ENCODE measurements around the gene ZNF280C. TPM values are rescaled to one million over a fixed set of nuclear protein-coding genes. Genes with fewer than 3 reads are reported as not detected.

Gene ZNF280C
- total RNA-seq, 1 donor from 2014 or later, result 0.79 TPM

DNA sequence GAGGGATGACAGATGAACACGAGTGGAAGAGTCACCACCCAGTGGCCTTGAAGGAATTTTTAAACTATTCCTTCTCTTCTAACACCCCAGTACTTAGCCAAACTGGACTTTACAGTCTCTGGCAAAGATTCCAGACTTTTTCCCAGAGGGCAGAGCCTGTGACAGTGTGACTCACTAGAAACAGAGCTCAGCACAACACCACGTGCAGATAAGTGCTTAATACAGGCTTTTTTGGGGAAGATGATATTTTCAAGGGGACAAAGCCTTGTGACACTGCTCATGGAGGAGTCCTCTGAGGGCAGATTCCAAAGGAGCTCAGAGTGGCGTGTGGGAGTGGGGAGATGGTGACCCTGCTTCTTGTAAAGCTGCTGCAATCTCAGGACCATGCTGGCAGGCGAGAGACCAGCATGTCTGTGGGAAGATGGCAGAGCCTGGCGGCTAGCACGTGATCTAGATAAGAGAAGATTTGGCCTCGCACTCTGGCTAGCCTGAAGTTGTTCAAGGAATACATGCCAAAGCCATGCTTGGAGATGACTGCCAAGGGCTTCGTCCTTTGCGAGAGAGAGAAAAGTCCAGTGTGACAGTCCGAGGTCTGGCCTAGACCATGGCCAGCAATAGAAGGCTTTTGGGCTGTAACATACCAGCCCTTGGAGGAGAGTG is 94.5 kb downstream of the ZNF280C start:
- TF ChIP-seq, protein P1, sequence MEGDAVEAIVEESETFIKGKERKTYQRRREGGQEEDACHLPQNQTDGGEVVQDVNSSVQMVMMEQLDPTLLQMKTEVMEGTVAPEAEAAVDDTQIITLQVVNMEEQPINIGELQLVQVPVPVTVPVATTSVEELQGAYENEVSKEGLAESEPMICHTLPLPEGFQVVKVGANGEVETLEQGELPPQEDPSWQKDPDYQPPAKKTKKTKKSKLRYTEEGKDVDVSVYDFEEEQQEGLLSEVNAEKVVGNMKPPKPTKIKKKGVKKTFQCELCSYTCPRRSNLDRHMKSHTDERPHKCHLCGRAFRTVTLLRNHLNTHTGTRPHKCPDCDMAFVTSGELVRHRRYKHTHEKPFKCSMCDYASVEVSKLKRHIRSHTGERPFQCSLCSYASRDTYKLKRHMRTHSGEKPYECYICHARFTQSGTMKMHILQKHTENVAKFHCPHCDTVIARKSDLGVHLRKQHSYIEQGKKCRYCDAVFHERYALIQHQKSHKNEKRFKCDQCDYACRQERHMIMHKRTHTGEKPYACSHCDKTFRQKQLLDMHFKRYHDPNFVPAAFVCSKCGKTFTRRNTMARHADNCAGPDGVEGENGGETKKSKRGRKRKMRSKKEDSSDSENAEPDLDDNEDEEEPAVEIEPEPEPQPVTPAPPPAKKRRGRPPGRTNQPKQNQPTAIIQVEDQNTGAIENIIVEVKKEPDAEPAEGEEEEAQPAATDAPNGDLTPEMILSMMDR (IDR thresholded peaks at IDR 0.05; ENCODE audit: insufficient read depth, low read length, severe bottlenecking), result no peak
- DNase-seq (ENCODE audit: low read depth) (peak; percentile 25), FAIRE-seq (peak; percentile 55)
- Histone ChIP-seq H3K36me3 (ENCODE audit: control insufficient read depth, insufficient read depth, low read length) (no peaks in the 10 kb centered on the region), H3K27me3 (ENCODE audit: control insufficient read depth, insufficient read depth, low read length) (peaks cover 5% of the 10 kb centered on the region), H3K4me3 (ENCODE audit: low read depth, low read length) (no peak overlapping the region)

DNA sequence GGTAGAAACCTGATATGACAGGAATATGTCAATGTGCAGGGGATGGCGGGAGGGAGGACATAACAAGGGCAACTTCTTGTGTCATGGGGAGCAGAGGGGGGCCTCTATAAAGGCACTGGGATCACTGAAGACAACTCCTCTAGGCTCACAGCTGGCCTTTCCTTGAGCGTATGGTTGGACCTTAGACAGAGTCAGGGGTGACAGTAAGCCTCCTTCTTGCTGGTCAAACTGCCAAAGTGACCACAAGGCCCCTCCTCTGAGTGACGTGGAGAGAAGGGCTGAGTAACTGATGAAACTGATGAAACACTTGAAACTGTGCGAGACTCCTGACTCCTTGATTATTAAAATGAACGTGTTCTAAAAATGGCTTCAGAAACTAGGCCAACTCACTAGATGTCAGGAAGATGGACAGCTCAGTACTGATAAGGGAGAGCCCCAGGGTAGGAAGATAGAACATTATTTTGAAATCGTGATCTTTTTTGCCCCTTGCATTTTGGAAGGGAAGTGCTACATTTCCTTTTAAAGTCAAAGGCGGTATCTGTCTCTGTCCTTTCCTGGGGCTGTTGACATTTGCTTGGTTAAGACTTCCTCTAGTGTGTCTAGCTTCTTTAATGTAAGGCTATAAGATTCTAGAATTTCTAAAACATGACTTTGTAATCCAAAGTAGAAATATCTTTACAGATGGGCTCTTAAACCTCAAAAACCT is 95.4 kb downstream of the ZNF280C start:
- FAIRE-seq, result no peak

DNA sequence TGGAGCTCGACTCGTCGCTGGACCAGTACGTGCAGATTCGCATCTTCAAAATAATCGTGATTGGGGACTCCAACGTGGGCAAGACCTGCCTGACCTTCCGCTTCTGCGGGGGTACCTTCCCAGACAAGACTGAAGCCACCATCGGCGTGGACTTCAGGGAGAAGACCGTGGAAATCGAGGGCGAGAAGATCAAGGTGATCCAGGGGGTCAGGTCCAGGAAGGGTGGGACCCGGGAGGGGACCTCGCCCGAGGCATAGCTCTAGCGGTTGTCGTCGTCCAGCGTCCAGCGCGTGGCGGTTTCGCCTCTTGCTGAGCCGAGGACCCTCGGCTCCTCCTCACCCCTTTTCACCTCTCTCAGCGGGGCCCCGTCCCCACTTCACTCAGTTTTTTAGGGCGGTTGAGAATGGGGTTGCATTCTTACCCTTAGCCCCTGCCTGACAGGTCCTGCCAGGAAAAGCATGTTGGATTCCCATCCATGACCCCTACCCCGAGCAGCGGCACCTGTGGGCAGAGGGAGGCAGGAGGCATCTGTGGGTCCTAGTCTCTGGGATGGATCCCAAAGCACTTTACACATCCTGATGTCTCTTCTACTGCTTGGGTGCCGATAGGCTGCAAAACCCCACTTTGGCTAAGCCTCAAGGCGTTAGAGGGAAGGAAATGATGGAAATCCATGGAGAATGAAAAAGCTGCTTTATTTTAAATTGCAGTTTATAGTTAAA is 96.4 kb downstream of the ZNF280C start:
- TF ChIP-seq, protein P1 (IDR thresholded peaks at IDR 0.05; ENCODE audit: insufficient read depth, low read length, severe bottlenecking), result no peak
- Histone ChIP-seq H3K36me3 (ENCODE audit: control insufficient read depth, insufficient read depth, low read length) (no peaks in the 10 kb centered on the region), H3K27me3 (ENCODE audit: control insufficient read depth, insufficient read depth, low read length) (peaks cover 5% of the 10 kb centered on the region), H3K4me3 (ENCODE audit: low read depth, low read length) (peak overlapping the region; percentile 25)
- FAIRE-seq (no peak), DNase-seq (ENCODE audit: low read depth) (no peak)

More for the DNA sequence above, 95.4 kb downstream of the ZNF280C start:
- H3K27me3 ChIP-seq (ENCODE audit: control insufficient read depth, insufficient read depth, low read length), result peaks cover 5% of the 10 kb centered on the region
- TF ChIP-seq, protein P1 (IDR thresholded peaks at IDR 0.05; ENCODE audit: insufficient read depth, low read length, severe bottlenecking), result no peak
- no peak overlapping the region for H3K4me3 ChIP-seq (ENCODE audit: low read depth, low read length)
- H3K36me3 ChIP-seq (ENCODE audit: control insufficient read depth, insufficient read depth, low read length), result no peaks in the 10 kb centered on the region
- DNase-seq (ENCODE audit: low read depth), result no peak

DNA sequence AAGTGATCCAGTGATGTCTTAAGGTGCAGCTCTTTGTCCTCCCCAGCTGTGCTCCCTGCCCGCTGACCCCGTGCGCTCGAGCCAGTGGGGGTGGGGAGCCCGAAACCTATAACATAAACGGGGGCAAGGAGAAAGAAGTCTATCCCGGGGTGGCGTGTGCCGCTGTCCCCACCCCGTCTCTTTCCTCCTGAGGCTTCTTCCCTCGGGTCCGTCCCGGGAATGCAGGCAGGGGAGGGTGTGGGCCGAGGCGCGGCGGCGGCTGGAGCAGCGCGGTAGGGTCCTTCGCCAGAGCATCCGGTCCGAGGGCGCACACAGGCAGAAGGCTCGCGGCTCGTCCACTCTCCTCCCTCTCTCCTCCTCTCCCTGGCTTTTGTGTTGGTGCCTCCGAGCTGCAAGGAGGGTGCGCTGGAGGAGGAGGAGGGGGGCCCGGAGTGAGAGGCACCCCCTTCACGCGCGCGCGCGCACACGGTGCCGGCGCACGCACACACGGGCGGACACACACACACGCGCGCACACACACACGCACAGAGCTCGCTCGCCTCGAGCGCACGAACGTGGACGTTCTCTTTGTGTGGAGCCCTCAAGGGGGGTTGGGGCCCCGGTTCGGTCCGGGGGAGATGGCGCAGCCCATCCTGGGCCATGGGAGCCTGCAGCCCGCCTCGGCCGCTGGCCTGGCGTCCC is 97.1 kb downstream of the ZNF280C start, which contains the start of gene RAB33A:
RAB33A (plus strand) TSS at position 517 of the 681 bp plus-strand sequence; CDS start at position 618, 101 bp downstream.
- H3K4me3 ChIP-seq (ENCODE audit: low read depth, low read length), result peak within 1 kb of the TSS; percentile 25
- H3K36me3 ChIP-seq (ENCODE audit: control insufficient read depth, insufficient read depth, low read length), result no peaks in the 10 kb centered on the region
- H3K27me3 ChIP-seq (ENCODE audit: control insufficient read depth, insufficient read depth, low read length), result peaks cover 5% of the 10 kb centered on the region
- TF ChIP-seq, protein P1 (IDR thresholded peaks at IDR 0.05; ENCODE audit: insufficient read depth, low read length, severe bottlenecking), result no peak
- no peak for FAIRE-seq
- no peak for DNase-seq (ENCODE audit: low read depth)

DNA sequence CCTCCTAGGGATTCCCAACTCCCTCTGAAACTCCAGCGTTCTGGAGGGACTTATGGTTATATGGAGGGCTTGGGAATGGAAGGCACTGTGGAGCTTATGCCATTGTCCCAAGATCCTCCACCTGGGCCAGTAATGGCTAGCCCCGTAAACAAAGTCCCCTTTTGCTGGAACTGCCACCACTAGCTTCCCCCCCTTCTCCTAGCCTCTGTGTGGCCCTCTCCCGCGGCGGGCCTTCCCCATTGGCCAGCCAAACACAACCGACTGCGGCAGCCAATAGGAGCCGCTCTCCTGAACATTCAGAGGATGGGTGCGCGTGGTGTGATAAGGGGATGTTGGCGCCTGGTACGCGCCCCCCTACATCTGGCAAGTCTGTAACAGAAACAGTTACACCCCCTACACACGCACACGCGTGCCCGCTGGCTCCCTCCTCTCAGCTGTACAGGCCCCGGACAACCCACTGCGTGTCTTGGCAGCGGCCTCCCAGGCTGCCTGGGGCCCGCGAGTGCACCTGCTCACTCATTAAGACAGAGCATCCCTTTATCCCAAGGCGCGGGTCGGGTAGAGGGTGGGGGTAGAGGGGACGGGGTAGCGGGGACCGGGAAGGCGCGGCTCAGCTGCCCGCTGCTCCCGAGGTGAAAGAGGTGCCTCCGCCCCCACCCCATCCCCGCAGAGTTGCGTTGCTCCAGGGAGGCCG is 97.8 kb downstream of the ZNF280C start:
- FAIRE-seq (no peak), DNase-seq (ENCODE audit: low read depth) (no peak)
- TF ChIP-seq, protein P1 (IDR thresholded peaks at IDR 0.05; ENCODE audit: insufficient read depth, low read length, severe bottlenecking), result no peak
- no peaks in the 10 kb centered on the region for H3K36me3 ChIP-seq (ENCODE audit: control insufficient read depth, insufficient read depth, low read length)
- H3K27me3 ChIP-seq (ENCODE audit: control insufficient read depth, insufficient read depth, low read length), result peaks cover 5% of the 10 kb centered on the region
- peak overlapping the region; percentile 25 for H3K4me3 ChIP-seq (ENCODE audit: low read depth, low read length)
